ENCODE measurements around the gene BOLA3.
"Not testable (repeated sequence)": the region's sequence is repeated elsewhere in the genome, so short reads cannot be mapped to it uniquely, and the experiment has no call there.

BOLA3 gene

GRCh38 chr2:74093840-74094239 lies 53.9 kb downstream of the BOLA3 start:
- no peaks in the 10 kb centered on the region for H3K27me3 ChIP-seq (replicated peaks)
- no peak overlapping the region for H3K27ac ChIP-seq
- H3K4me3 ChIP-seq (ENCODE audit: low read depth, low read length) = no peak overlapping the region
- in situ Hi-C loops (cut with HindIII; ENCODE audit: low pct_ligation_motif_present, low sequenced_read_pairs) = no loop called here
- TF ChIP-seq, protein P1, sequence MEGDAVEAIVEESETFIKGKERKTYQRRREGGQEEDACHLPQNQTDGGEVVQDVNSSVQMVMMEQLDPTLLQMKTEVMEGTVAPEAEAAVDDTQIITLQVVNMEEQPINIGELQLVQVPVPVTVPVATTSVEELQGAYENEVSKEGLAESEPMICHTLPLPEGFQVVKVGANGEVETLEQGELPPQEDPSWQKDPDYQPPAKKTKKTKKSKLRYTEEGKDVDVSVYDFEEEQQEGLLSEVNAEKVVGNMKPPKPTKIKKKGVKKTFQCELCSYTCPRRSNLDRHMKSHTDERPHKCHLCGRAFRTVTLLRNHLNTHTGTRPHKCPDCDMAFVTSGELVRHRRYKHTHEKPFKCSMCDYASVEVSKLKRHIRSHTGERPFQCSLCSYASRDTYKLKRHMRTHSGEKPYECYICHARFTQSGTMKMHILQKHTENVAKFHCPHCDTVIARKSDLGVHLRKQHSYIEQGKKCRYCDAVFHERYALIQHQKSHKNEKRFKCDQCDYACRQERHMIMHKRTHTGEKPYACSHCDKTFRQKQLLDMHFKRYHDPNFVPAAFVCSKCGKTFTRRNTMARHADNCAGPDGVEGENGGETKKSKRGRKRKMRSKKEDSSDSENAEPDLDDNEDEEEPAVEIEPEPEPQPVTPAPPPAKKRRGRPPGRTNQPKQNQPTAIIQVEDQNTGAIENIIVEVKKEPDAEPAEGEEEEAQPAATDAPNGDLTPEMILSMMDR (IDR thresholded peaks at IDR 0.05; ENCODE audit: low read depth, low read length, missing control alignments) = no peak
- no peak for DNase-seq
- H3K36me3 ChIP-seq (replicated peaks) = peaks cover 11% of the 10 kb centered on the region

- peaks cover 11% of the 10 kb centered on the region for H3K36me3 ChIP-seq (replicated peaks)
- in situ Hi-C loops (cut with HindIII; ENCODE audit: low pct_ligation_motif_present, low sequenced_read_pairs) = no loop called here
- H3K27me3 ChIP-seq (replicated peaks) = no peaks in the 10 kb centered on the region
- H3K4me3 ChIP-seq (ENCODE audit: low read depth, low read length) = no peak overlapping the region
- TF ChIP-seq, protein P1 (IDR thresholded peaks at IDR 0.05; ENCODE audit: low read depth, low read length, missing control alignments) = no peak
- DNase-seq = no peak
- no peak overlapping the region for H3K27ac ChIP-seq
Measured at GRCh38 chr2:74093426-74093825, 54.3 kb downstream of the BOLA3 start.

DNA sequence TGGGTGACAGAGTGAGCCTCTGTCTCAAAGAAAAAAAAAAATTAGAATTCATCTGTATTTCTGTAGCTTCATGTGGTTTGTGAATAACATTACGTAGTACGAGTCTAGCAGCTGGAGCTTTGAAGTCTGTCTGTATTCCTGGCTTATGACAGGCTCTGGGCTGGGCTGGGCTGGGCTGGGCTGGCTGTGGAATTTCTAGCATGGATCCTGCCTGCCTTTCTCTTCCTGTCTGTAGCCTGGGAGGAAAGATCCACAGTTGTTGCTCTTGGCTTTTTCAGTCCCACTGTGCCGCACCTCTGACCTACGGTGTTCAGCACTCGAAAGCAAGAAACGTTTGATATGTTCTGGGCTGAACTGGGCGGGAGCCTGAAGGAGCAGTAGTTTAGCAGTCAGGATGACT lies 55.4 kb downstream of the BOLA3 start:
- no peak overlapping the region for H3K27ac ChIP-seq
- no peak overlapping the region for H3K4me3 ChIP-seq (ENCODE audit: low read depth, low read length)
- peak; percentile 27 for DNase-seq
- no peaks in the 10 kb centered on the region for H3K27me3 ChIP-seq (replicated peaks)
- TF ChIP-seq, protein P1 (IDR thresholded peaks at IDR 0.05; ENCODE audit: low read depth, low read length, missing control alignments) = no peak
- H3K36me3 ChIP-seq (replicated peaks) = peaks cover 11% of the 10 kb centered on the region
- in situ Hi-C loops (cut with HindIII; ENCODE audit: low pct_ligation_motif_present, low sequenced_read_pairs) = no loop called here

- Histone ChIP-seq H3K36me3 (replicated peaks) (peaks cover 11% of the 10 kb centered on the region), H3K27me3 (replicated peaks) (no peaks in the 10 kb centered on the region), H3K4me3 (ENCODE audit: low read depth, low read length) (no peak overlapping the region), H3K27ac (no peak overlapping the region)
- in situ Hi-C loops (cut with HindIII; ENCODE audit: low pct_ligation_motif_present, low sequenced_read_pairs) = no loop called here
- no peak for DNase-seq
- TF ChIP-seq, protein P1 (IDR thresholded peaks at IDR 0.05; ENCODE audit: low read depth, low read length, missing control alignments) = no peak
Measured at GRCh38 chr2:74091391-74091790, 56.3 kb downstream of the BOLA3 start.

DNA sequence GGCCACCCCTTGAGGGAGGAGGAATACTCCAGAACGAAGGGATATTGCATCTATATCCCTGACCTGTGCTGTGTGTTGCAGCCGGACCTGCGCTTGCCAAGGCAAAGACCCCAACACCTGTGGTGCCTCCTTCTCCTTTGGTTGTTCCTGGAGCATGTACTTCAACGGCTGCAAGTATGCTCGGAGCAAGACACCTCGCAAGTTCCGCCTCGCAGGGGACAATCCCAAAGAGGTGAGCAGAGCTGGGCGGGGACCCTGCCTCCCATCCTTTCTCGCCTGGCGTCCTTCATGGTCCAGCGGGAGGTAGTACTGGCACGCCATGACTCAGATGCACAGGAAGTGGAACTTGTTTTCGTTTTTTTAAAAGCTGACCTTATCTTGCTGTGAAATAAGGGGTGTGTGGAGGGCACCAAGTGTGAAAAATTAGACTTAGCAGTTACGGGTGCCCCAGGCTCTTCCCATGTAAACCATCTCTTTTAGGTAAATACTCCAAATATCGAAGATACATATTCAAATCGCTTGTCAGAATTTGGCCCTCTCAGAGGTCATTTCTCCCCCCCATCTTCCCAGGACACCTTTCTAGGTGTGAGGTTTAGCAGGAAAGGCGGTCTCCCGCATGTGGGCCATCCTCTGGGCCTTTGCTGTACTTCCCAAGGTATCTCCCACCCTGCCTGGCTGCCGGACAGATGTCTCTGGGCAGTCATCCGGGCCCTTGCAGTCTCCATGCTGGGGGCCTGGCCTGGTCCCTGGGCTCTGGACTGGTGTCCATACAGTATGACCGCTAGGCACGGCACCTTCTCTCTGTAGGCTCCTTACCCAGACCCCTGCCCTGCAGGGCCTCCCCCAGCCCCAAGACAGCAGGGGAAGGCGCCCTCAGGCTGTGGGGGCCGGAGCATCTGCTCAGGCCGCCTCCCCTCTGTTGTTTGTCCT lies 57.6 kb downstream of the BOLA3 start:
- no peaks in the 10 kb centered on the region for H3K27me3 ChIP-seq (replicated peaks)
- TF ChIP-seq, protein P1 (IDR thresholded peaks at IDR 0.05; ENCODE audit: low read depth, low read length, missing control alignments) = no peak
- in situ Hi-C loops (cut with HindIII; ENCODE audit: low pct_ligation_motif_present, low sequenced_read_pairs) = no loop called here
- no peak overlapping the region for H3K27ac ChIP-seq
- peaks cover 11% of the 10 kb centered on the region for H3K36me3 ChIP-seq (replicated peaks)
- H3K4me3 ChIP-seq (ENCODE audit: low read depth, low read length) = no peak overlapping the region
- DNase-seq = no peak

GRCh38 chr2:74088676-74089075 lies 59.0 kb downstream of the BOLA3 start:
- peaks cover 11% of the 10 kb centered on the region for H3K36me3 ChIP-seq (replicated peaks)
- H3K27ac ChIP-seq; DNase-seq; H3K27me3 ChIP-seq (replicated peaks); in situ Hi-C loops (cut with HindIII; ENCODE audit: low pct_ligation_motif_present, low sequenced_read_pairs); H3K4me3 ChIP-seq (ENCODE audit: low read depth, low read length): not testable (repeated sequence)

Data from brain microvascular endothelial cell (primary cell).